Activated T-cell treated with anti-CD3 and anti-CD28 coated beads for 24 hours (primary cell): ENCODE data around the gene OR2F2.

Experiments used
- DNase-seq: peaks from one replicate; pipeline ENCODE4 v3.0.0-alpha.2; 2020; ENCODE audit warnings: low read depth

Gene OR2F2

DNA sequence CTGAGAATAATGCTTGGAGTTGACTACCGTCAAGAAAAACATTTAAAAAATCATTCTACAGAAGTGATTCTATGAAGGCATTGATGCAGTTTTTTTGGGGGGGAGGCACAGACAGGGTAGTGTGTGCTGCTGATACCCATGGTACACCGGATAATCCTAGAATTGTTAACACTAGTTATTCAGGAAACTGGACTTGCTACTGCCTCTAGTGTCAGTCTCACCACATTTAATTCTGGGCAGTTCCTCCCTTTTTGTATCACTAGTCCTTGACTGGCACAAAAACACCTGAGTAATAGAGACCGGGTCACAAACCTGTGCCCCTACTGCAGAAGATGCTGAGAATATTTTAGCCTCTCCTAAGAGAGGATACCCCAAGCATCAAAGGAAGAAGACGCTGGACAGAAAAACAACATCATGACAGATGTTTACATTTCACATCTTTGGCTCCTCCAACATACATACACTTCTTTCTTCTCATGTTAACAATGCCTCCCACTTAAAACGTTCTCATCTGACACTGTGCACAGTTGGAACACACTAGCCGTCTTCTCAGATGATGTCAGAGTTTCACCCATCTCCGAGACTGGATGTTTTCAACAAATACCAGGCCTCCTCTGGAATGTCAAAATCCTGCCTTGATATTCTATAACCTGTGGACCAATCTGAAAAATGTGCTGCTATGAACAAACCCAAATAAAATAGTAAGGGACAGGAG, 19.9 kb upstream of the OR2F2 start:
- no peak for DNase-seq

DNA sequence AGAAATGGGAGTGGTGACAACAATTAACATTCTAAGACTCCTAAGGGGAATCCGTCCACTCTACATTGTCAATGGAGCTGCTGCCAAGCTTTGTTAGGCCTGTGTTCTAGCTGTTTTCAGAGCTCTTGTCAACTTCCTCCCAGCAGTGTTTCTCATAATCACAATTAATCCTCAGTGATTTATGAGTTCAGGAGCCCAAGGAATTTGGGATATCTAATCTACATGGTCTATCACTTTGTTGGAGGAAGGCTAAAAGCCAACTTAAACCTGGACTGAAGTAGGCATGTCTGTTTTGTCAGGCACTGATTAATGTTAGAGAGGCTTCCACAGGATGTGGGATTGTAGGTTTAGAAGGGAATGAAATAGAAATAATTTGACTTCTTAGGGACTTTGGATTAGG, 10.2 kb upstream of the OR2F2 start:
- no peak for DNase-seq

GRCh38 chr7:143929224-143929920, 5.7 kb upstream of the OR2F2 start:
- no peak for DNase-seq

DNA sequence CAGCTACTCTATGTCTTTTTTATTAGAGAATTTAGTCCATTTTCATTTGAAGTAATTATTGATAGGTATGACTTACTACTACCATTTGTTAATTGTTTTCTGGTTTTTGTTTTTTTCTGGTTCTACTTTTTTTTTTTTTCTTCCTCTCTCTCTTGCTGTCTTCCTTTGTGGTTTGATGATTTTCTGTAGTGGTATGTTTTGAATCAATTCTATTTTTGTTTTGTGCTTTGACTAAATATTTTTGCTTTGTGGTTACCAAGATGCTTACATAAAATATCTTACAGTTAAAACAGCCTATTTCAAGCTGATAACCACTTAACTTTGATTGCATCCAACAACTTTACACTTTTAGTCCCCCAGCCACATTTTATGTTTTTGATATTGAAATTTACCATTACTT, 3.3 kb upstream of the OR2F2 start:
- no peak for DNase-seq

DNA sequence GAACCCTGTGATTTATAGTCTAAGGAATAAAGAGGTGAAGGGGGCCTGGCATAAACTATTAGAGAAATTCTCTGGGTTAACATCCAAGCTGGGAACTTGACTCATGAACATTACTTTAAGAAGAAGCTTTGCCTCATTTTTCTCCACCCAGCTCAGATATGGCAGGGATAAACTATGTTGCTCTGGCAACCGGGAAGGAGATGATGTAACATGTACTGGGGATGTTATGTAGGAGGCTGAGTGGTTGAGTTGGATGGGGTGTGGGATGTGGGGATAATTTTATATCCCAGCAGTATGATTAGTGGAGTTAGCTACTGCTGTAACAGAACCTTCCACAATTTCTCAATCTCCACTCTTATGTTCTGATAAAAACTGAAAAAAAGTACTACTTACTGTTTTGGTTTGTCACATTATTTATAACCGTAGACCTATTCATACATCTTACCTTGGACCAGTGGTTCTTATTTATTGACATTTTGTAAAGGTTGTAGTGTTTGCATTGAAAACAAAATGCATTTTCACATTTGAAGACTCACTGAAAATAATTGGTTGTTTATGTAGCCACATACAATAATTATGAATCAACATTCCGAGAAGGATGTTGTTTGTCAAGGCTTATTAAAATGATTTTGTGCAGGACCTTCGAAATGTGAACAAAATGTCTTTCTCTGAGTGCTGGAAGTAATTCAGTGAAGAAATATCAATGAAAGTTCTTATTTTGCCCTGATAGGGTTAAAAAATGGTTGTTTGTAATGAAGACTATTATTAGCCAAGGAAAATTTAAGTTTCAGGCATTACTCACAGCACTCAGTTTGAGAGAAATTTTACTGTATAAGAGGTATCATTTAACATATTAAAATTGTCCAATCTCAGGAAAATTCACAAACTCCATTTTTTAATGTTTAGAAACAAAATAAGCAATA, 1.3 kb downstream of the OR2F2 start:
- DNase-seq: no peak

DNA sequence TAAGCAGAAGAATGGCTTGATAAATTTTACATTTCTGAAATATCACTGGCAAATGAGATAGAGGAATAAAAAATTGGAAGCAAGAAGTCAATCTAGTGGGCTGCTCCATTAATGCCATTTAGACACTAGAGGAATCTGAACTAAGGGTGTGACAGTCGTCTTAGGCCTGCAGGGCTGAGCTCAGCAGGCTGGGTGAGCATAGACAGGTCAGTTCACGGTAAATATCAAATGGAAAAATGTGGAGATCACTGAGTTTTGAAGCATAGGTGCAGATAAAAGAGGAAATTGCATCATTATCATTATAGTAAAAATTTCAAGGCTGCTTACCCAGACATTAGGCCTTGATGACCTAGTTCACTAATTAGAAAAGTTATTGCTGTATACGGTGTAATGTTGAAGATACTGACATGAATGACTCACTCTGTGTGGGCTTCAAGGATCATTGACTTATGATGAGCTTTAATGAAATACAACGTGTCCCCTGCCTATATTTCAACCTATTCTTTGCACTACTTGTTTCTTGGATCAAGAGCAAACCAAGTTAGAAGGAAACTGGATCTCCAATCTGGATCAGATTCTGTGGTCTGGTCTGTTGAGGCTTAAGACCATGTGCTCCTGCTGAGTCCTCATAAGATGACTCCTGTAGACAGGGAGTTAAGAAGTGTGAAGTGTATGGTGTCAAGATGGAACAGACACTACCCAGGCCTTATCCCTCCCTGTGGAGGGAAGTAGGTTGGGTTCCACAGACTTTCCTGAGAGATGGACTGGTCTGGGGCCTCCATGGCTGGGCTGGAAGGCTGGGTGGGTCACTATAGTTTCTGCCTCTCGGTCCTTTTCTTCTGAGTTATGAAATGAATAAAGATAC, 3.6 kb downstream of the OR2F2 start:
- no peak for DNase-seq

DNA sequence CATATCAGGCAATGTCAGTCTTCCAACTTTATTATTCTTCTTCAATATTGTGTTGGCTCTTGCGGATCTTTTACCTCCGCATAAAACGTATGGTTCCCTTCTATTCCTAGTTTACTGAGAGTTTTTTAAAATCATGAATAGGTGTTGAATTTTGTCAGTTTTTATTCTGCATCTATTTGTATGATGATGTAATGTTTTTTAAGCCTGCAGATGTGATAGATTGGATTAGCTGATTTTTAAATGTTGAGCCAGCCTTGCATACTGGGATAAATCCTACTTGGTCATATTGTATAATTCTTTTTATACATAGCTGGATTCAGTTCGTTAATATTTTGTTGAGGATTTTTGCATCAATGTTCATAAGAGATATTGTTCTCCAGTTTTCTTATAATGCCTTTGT, 10.4 kb downstream of the OR2F2 start:
- DNase-seq: no peak

DNA sequence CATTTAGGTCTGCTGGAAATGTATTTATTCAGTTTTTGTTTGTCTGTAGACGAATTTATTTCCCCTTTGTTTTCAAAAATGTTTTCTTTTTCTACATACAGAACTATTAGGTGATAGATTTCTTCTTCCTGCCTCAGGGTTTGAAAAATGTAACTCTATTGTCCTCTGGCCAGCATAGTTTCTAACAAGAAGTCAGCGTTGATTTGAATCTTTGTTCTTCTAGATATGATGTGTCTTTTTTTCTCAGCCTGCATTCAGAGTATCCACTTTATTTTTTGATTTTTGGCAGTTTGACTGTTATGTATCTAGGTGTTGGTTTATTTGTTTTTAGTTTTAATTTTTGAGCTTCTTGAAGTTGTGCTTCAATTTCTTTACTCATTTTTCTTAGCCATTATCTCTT, 12.1 kb downstream of the OR2F2 start:
- no peak for DNase-seq

- DNase-seq: no peak
Observed at GRCh38 chr7:143948733-143949132, 13.7 kb downstream of the OR2F2 start.

- DNase-seq: no peak
Observed at GRCh38 chr7:143953421-143953820, 18.4 kb downstream of the OR2F2 start.

DNA sequence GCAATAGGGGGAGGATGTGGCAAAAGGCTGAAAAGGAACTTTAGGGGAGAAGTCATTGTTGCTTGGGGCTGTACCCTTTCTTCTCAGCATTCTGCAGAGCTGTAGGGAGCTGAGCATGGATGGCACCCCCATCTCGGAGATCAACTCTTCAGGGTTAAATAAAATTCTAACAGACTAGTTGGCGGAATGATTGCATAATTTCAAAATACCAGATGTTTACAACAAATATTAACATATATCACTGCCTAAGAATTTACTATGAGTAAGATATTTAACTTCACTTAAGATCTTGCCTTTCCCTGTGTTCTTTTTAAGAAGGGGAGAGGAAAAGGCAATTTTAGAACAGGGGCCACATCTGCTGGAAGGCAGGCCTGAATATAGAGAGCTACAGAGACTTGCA, 19.1 kb downstream of the OR2F2 start:
- no peak for DNase-seq

- DNase-seq: no peak
Observed at GRCh38 chr7:143954544-143954943, 19.5 kb downstream of the OR2F2 start, which contains the start of gene OR2F1. OR2F1 (plus strand) TSS chr7:143954844; CDS start chr7:143959971, 5,127 bp downstream.

DNA sequence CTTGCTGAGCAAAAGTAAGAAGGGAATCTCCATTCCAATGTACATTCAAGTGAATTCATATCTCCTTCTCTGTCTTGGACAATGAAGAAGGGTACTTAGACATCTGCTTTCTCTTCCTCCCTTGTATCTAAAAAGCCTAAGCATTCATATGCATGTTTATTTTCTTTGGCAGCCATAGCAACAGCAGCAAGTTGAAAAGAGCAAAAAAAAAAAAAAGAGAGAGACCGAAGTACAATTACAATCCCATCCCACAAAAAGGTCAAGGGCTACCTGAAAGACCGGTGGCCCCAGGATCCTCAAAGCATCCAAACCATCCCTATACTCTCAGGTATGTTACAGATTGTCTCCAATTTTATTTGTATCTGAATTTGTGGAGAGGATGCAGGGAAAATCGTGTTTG, 23.7 kb downstream of the OR2F2 start:
- no peak for DNase-seq

GRCh38 chr7:143960813-143961610, 26.0 kb downstream of the OR2F2 start:
- DNase-seq: no peak

GRCh38 chr7:143965280-143965679, 30.2 kb downstream of the OR2F2 start:
- DNase-seq: no peak

DNA sequence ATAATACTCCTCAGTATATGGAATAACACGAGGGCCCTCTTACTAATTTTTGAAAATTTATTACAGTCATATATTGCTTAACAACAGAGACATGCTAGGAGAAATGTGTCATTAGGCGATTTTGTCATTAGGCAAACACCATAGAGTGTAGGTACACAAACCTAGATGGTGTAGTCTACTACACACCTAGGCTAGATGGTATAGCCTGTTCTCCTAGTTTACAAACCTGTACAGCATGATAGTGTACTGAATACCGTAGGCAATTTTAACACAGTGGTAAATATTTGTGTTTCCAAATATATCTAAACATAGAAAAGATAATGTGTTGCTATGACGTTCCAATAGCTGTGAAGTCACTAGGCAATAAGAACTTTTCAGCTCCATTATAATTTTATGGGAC, 32.4 kb downstream of the OR2F2 start:
- no peak for DNase-seq

DNA sequence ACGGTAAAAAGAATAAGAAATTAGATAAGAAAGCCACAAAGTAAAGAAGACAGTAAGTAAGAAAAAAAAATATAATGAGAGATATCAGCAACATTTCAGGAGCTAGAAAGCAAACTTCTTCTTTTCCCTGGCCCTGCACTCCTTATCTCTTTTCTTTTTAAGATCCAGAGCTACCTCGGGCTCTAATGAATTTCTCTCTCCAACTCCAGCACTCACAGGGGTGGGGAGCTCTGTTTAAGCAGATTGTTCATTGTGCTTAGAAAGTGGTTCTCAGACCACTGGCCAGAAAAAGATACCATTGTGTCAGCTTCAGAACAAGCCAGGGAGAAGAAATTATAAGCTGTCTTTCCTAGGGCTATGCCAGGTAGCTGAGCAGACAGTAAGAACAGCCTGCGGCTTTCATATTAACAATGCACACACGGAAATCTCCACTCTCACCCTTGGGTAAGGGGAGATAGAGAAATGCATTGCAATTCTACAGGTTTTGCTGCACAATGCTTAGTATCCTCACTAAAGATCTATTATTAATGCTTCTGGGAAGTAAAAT, 38.9 kb downstream of the OR2F2 start:
- no peak for DNase-seq

DNA sequence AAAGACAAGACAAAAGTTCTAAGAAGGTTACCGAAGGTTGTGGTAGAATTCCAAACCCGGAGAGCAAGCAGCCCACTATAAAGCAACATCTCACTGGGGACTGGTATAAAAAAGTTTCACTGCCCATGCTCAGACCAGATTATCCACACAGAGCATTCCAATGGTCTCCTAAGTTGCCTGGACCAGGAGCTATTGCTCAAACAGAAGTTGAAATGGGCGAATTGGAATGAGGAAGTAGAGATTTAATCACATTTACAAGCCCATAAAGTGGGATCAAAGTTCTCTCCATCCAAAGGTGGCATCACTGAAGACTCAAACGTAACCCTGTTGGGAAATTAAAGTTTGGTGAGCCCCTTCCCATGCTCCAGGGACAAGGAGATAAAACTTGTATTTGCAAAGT, 39.4 kb downstream of the OR2F2 start:
- no peak for DNase-seq

GRCh38 chr7:143975617-143976016, 40.6 kb downstream of the OR2F2 start:
- DNase-seq: no peak

- no peak for DNase-seq
Observed at GRCh38 chr7:143978585-143978984, 43.6 kb downstream of the OR2F2 start.

GRCh38 chr7:143979359-143979758, 44.3 kb downstream of the OR2F2 start:
- no peak for DNase-seq
